Measurements from ENCODE around the gene ATP6V0D1. TPM values are rescaled to one million over a fixed set of nuclear protein-coding genes. Genes with fewer than 3 reads are reported as not detected.

ATP6V0D1 gene
- polyA plus RNA-seq, 1 of the 3 experiments (the other 2 are of a cell fraction): 135 TPM

- H4K20me1 ChIP-seq (ENCODE audit: insufficient read depth): no peaks in the 10 kb centered on the region
- peaks cover 16% of the 10 kb centered on the region for H3K79me2 ChIP-seq (ENCODE audit: insufficient read depth)
- WGBS (ENCODE audit: low lambda C conversion rate): 63% methylated on average over 3 of the region's 3 CpGs
- no peak overlapping the region for H3K4me2 ChIP-seq
- H3F3A ChIP-seq (replicated peaks; ENCODE audit: insufficient read depth): no peaks in the 10 kb centered on the region
- ChIA-PET CTCF (interaction anchor here (5.9 kb wide), 1 partner anchor 7 kb away, joined by 75 read pairs; no protein-coding TSS in a partner anchor), POLR2A (no interaction called here)
- no peak overlapping the region for H3K9ac ChIP-seq
- H3K27ac ChIP-seq (ENCODE audit: low read depth in 2 of 2, low read length in 1 of 2): no peak overlapping the region
- no peaks in the 10 kb centered on the region for H3K9me2 ChIP-seq
- no peak for TF ChIP-seq TCF12 (IDR thresholded peaks at IDR 0.05)
- TF ChIP-seq, protein P1, sequence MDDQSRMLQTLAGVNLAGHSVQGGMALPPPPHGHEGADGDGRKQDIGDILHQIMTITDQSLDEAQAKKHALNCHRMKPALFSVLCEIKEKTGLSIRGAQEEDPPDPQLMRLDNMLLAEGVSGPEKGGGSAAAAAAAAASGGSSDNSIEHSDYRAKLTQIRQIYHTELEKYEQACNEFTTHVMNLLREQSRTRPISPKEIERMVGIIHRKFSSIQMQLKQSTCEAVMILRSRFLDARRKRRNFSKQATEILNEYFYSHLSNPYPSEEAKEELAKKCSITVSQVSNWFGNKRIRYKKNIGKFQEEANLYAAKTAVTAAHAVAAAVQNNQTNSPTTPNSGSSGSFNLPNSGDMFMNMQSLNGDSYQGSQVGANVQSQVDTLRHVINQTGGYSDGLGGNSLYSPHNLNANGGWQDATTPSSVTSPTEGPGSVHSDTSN (IDR thresholded peaks at IDR 0.05): 0 out of 2 replicates have a peak, but pooled peaks have one; percentile 12
- H3K36me3 ChIP-seq (replicated peaks in 1 of 2; ENCODE audit: control insufficient read depth in 1 of 2, insufficient read depth in 2 of 2, low read length in 1 of 2): no peaks in the 10 kb centered on the region
- H3K9me3 ChIP-seq: no peaks in the 10 kb centered on the region
- no peak for DNase-seq
- no peak overlapping the region for H2AFZ ChIP-seq (ENCODE audit: low read depth)
- H3K4me3 ChIP-seq (ENCODE audit: low read depth in 2 of 2, low read length in 1 of 2): no peak overlapping the region
- H3K27me3 ChIP-seq (ENCODE audit: insufficient read depth): no peaks in the 10 kb centered on the region
- H3K4me1 ChIP-seq (ENCODE audit: control insufficient read depth in 1 of 2, insufficient read depth in 2 of 2, low read depth in 1 of 2, low read length in 1 of 2): no peaks in the 10 kb centered on the region; a peak in 1 of 4 replicates
These were observed 61.0 kb downstream of the ATP6V0D1 start for GRCh38 chr16:67419931-67420330.

DNA sequence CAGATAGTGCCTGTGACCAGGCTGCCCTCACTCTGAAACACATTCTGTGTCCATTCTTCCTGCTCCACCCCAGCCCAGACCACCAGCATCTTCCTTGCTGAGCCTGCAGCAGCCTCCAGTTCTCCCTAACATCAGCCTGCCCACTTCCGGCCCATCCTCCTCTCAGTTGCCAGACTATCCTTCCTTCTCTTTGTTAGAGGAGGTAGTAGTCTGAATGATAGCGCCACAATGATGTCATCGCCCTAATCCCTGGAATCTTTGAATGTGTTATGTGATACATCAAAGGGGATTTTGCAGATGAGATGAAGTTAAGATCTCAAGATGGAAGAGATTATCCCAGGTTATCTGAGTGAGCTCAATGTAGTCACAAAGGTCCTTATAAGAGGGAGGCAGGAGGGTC is 61.5 kb downstream of the ATP6V0D1 start:
- no peaks in the 10 kb centered on the region for H3K27me3 ChIP-seq (ENCODE audit: insufficient read depth)
- no peak overlapping the region for H3K4me3 ChIP-seq (ENCODE audit: low read depth in 2 of 2, low read length in 1 of 2)
- no peak overlapping the region for H3K9ac ChIP-seq
- ChIA-PET POLR2A (no interaction called here), CTCF (interaction anchor here (3.1 to 5.9 kb wide), 2 partner anchors 7 to 46 kb away, joined by 10 to 75 read pairs; no protein-coding TSS in a partner anchor)
- no peaks in the 10 kb centered on the region for H4K20me1 ChIP-seq (ENCODE audit: insufficient read depth)
- H3K79me2 ChIP-seq (ENCODE audit: insufficient read depth): peaks cover 20% of the 10 kb centered on the region
- no peaks in the 10 kb centered on the region for H3K9me2 ChIP-seq
- no peak for DNase-seq
- no peak overlapping the region for H2AFZ ChIP-seq (ENCODE audit: low read depth)
- H3K4me1 ChIP-seq (ENCODE audit: control insufficient read depth in 1 of 2, insufficient read depth in 2 of 2, low read depth in 1 of 2, low read length in 1 of 2): no peaks in the 10 kb centered on the region; a peak in 1 of 4 replicates
- WGBS (ENCODE audit: low lambda C conversion rate): 90% methylated on average over 3 of the region's 3 CpGs
- H3K36me3 ChIP-seq (replicated peaks in 1 of 2; ENCODE audit: control insufficient read depth in 1 of 2, insufficient read depth in 2 of 2, low read length in 1 of 2): no peaks in the 10 kb centered on the region
- no peaks in the 10 kb centered on the region for H3F3A ChIP-seq (replicated peaks; ENCODE audit: insufficient read depth)
- no peak overlapping the region for H3K4me2 ChIP-seq
- H3K27ac ChIP-seq (ENCODE audit: low read depth in 2 of 2, low read length in 1 of 2): no peak overlapping the region
- TF ChIP-seq, protein P2, sequence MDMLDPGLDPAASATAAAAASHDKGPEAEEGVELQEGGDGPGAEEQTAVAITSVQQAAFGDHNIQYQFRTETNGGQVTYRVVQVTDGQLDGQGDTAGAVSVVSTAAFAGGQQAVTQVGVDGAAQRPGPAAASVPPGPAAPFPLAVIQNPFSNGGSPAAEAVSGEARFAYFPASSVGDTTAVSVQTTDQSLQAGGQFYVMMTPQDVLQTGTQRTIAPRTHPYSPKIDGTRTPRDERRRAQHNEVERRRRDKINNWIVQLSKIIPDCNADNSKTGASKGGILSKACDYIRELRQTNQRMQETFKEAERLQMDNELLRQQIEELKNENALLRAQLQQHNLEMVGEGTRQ (IDR thresholded peaks at IDR 0.05; ENCODE audit: borderline replicate concordance, low read depth, low read length): no peak
- TF ChIP-seq, protein P3, sequence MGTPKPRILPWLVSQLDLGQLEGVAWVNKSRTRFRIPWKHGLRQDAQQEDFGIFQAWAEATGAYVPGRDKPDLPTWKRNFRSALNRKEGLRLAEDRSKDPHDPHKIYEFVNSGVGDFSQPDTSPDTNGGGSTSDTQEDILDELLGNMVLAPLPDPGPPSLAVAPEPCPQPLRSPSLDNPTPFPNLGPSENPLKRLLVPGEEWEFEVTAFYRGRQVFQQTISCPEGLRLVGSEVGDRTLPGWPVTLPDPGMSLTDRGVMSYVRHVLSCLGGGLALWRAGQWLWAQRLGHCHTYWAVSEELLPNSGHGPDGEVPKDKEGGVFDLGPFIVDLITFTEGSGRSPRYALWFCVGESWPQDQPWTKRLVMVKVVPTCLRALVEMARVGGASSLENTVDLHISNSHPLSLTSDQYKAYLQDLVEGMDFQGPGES (IDR thresholded peaks at IDR 0.05; ENCODE audit: low read depth, low read length): no peak
- H3K9me3 ChIP-seq: no peaks in the 10 kb centered on the region

DNA sequence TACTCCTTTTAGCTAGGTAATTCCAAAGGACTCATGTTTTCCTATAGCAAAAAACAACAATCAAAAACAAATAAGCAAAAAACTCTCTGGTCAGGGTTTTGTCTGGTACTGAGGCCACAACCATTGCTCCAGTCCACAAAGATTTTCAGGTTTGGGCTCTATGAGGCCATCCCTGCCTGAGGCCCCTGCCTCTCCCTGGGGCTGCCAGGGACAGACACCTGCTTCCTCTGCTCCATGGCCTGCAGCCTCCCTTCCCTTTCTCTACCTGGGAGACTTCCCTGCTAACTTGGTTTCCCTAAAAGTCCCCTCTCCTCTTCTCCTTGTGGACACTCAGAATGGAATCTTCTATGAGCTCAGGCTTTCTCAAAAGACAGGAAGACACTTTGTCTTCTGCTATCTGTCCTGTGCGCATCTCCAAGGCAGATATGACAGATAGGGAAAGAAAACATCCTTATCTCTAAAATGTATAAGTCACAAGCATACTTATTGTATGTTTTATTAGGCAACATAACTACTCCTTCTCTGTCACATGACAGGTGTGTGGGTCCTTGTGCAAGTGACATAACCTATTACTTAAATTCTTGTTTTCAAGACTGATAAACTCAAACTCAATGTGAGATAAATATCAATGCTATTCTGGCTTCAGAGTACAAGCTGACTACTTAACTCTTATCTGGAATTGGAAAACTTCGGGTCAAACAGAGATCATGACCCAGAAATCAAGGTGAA is 63.5 kb downstream of the ATP6V0D1 start:
- no peak for DNase-seq
- WGBS (ENCODE audit: low lambda C conversion rate): 71% methylated on average over 2 of the region's 2 CpGs
- Histone ChIP-seq H3K9ac (no peak overlapping the region), H3K4me1 (ENCODE audit: control insufficient read depth in 1 of 2, insufficient read depth in 2 of 2, low read depth in 1 of 2, low read length in 1 of 2) (no peaks in the 10 kb centered on the region; a peak in 1 of 4 replicates), H2AFZ (ENCODE audit: low read depth) (no peak overlapping the region; the same call in 1 of the 2 replicates), H3K27me3 (ENCODE audit: insufficient read depth) (no peaks in the 10 kb centered on the region), H3K4me2 (no peak overlapping the region), H3K9me2 (no peaks in the 10 kb centered on the region), H4K20me1 (ENCODE audit: insufficient read depth) (no peaks in the 10 kb centered on the region), H3K9me3 (no peaks in the 10 kb centered on the region), H3K4me3 (ENCODE audit: low read depth in 2 of 2, low read length in 1 of 2) (no peak overlapping the region), H3F3A (replicated peaks; ENCODE audit: insufficient read depth) (peaks cover 5% of the 10 kb centered on the region), H3K79me2 (ENCODE audit: insufficient read depth) (peaks cover 39% of the 10 kb centered on the region), H3K27ac (ENCODE audit: low read depth in 2 of 2, low read length in 1 of 2) (no peak overlapping the region), H3K36me3 (replicated peaks in 1 of 2; ENCODE audit: control insufficient read depth in 1 of 2, insufficient read depth in 2 of 2, low read length in 1 of 2) (no peaks in the 10 kb centered on the region)
- ChIA-PET CTCF (interaction anchor here (0.7 to 5.9 kb wide), 28 partner anchors 9 to 444 kb away, joined by 3 to 75 read pairs (median 4); partner anchors contain the start of genes KCTD19 and LRRC36), POLR2A (no interaction called here)
- TF ChIP-seq NRF1 (IDR thresholded peaks at IDR 0.05; ENCODE audit: low read depth, low read length) (no peak), RFX5 (IDR thresholded peaks at IDR 0.05; ENCODE audit: low read length) (no peak), CTCF (IDR thresholded peaks at IDR 0.05) (no peak), TCF12 (IDR thresholded peaks at IDR 0.05) (no peak), ZBTB33 (IDR thresholded peaks at IDR 0.05; ENCODE audit: borderline replicate concordance, low read depth) (no peak), YY1 (IDR thresholded peaks at IDR 0.05; ENCODE audit: low read depth) (no peak), RXRA (IDR thresholded peaks at IDR 0.05; ENCODE audit: borderline replicate concordance, low read depth) (no peak), FOXJ3 (CRISPR knock-in tag; IDR thresholded peaks at IDR 0.05) (no peak), JUND (IDR thresholded peaks at IDR 0.05) (no peak)
- TF ChIP-seq, protein P4, sequence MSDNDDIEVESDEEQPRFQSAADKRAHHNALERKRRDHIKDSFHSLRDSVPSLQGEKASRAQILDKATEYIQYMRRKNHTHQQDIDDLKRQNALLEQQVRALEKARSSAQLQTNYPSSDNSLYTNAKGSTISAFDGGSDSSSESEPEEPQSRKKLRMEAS (IDR thresholded peaks at IDR 0.05; ENCODE audit: low read depth): no peak

All from SK-N-SH (cell line).